GM12875 (cell line): ENCODE measurements around the gene RANBP1.

ENCODE experiments used
- H3K4me3 ChIP-seq: one replicate; pipeline ENCODE4 v1.5.1; 2011; ENCODE audit warnings: low read depth, low read length, control low read depth
- CTCF ChIP-seq: IDR thresholded peaks from 2 replicates; pipeline ENCODE4 v1.5.1; 2011; ENCODE audit warnings: low read depth, mild to moderate bottlenecking, control low read depth, inconsistent platforms, low read length, moderate library complexity, borderline replicate concordance; ENCODE audit not compliant: insufficient read depth

Gene RANBP1

DNA sequence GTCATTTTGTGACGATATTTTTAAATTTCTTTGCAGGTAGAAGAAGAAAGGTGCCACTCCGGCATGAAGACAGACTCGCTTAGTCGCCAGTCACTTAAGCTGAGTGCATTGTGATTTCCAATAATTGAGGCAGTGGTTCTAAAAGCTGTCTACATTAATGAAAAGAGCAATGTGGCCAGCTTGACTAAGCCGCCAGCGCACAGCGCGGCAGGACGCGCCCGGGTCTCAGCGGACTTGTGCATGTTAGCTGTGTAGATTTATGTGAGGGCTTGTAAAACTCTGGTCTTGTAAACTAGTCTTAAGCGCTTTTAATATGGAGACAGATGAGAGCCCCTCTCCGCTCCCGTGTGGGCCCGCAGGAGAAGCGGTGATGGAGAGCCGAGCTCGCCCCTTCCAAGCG, 30.3 kb upstream of the RANBP1 start:
- no peak overlapping the region for H3K4me3 ChIP-seq
- TF ChIP-seq CTCF, result no peak

DNA sequence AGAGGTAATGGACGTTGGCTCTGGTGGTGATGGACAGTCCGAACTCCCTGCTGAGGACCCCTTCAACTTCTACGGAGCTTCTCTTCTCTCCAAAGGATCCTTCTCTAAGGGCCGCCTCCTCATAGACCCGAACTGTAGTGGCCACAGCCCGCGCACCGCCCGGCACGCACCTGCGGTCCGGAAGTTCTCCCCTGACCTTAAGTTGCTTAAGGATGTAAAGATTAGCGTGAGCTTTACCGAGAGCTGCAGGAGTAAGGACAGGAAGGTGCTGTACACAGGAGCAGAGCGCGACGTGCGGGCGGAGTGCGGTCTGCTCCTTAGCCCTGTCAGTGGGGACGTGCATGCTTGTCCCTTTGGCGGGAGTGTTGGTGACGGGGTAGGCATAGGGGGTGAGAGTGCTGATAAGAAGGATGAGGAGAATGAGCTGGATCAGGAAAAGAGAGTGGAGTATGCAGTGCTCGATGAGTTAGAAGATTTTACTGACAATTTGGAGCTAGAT, 29.8 kb upstream of the RANBP1 start:
- no peak overlapping the region for H3K4me3 ChIP-seq
- no peak for TF ChIP-seq CTCF

DNA sequence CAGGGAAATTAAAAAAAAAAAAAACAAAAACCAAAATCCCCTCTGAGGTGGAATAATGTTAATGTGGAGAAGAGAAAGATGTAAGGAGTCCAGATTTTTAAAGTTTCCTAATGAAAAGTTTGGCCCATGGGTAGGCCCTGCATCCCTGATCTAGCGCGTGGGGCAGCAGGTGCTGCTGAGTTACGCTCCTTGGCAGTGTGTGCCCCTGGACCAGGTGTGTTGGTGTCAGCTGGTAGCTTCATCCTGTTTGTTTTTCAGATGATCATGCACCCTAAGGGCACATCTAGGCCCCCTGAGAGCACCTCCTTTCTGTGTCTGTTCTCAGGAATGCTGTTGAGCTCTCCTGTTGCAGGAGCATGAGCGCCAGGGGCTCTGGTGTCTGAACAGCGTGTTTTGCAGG, 29.1 kb upstream of the RANBP1 start:
- no peak for TF ChIP-seq CTCF
- no peak overlapping the region for H3K4me3 ChIP-seq

GRCh38 chr22:20087319-20088262, 28.3 kb upstream of the RANBP1 start:
- no peak for TF ChIP-seq CTCF
- H3K4me3 ChIP-seq, result no peak overlapping the region

DNA sequence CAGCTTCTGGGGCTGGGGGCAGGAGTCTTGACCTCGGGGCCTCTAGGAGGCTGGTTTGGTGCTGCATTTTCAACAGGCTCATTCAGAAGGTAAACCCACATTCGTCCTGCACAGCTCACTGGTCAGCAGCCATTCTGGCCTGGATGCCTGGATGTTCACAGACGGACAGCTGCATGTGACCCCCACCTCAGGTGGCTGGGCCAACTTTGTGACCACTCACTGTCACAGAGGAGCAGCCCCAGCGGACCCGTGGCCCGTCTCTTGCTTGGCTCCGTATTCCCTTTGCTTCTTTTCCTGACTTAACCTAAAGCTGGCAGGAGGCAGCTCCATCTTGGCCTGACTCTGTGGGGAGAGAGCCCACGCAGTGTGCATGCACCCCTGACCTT, 27.6 kb upstream of the RANBP1 start:
- no peak overlapping the region for H3K4me3 ChIP-seq
- TF ChIP-seq CTCF, result no peak

DNA sequence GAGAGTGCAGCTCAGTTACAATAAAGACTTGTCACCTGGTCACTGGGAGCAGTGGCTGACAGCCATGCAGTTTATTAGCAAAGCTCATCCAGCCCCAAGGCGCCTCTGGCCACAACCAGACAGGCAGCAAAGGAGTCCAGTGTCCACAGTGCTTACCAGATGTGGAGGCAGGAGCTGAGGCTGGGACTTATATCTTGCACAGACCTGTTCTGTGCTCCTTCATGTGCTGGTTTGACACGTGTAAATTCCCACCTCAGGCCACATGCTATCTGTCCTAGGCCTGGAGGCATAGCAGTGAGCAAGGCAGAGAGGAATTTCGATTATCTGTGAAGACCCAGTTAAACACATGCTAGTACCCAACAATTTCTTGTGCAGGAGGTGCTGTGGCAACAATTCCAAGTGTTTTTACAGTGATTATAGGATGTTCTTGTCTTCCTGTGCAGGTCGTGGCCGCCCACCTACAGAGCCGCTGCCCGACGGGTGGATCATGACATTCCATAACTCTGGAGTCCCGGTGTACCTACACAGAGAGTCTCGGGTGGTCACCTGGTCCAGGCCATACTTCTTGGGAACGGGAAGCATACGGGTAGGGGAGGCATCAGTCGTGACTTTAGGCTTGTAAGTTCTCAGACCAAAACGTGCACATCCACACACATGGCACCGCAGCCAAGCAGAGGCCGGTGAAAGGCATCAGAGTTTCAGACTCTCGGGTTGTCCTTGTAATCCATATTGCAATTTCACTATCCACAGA, 26.5 kb upstream of the RANBP1 start:
- TF ChIP-seq CTCF, result no peak

More for the DNA sequence above, 26.5 kb upstream of the RANBP1 start:
- H3K4me3 ChIP-seq, result no peak overlapping the region
